ENCODE results near the gene ELAVL3.

- TF ChIP-seq POLR2A (IDR thresholded peaks at IDR 0.05; ENCODE audit: low read depth, low read length) (no peak), POLR2AphosphoS5 (IDR thresholded peaks at IDR 0.05; ENCODE audit: low read depth, low read length) (no peak), TAF1 (IDR thresholded peaks at IDR 0.05; ENCODE audit: low read depth, low read length) (no peak), PAX5 (IDR thresholded peaks at IDR 0.05; ENCODE audit: insufficient read depth, low read length, severe bottlenecking) (no peak), POU2F2 (IDR thresholded peaks at IDR 0.05; ENCODE audit: low read depth, low read length) (no peak)
These were observed 57.6 kb downstream of the ELAVL3 start for GRCh38 chr19:11423164-11423790.

All from GM12891 (cell line).